ENCODE results near the gene MED10.

The MED10 gene

GRCh38 chr5:6401410-6401809 lies 23.1 kb upstream of the MED10 start:
- H3K9me2 ChIP-seq (ENCODE audit: low read depth, low read length): no peaks in the 10 kb centered on the region
- H3K4me2 ChIP-seq (ENCODE audit: low read length): no peak overlapping the region
- no peaks in the 10 kb centered on the region for H3K4me1 ChIP-seq (ENCODE audit: insufficient read depth, low read length, severe bottlenecking)
- no peak for TF ChIP-seq EZH2 (IDR thresholded peaks at IDR 0.05; ENCODE audit: borderline replicate concordance, low read length)
- TF ChIP-seq CTCF (IDR thresholded peaks at IDR 0.05; ENCODE audit: low read length): no peak
- H3K9me3 ChIP-seq (ENCODE audit: low read length): no peaks in the 10 kb centered on the region
- no peak overlapping the region for H3K27ac ChIP-seq (ENCODE audit: low read depth, low read length, poor library complexity, severe bottlenecking)
- H4K20me1 ChIP-seq (ENCODE audit: insufficient read depth, low read length): no peaks in the 10 kb centered on the region
- H3K4me3 ChIP-seq (ENCODE audit: low read depth, low read length, poor library complexity, severe bottlenecking): no peak overlapping the region
- no peak overlapping the region for H2AFZ ChIP-seq (ENCODE audit: low read length)
- no peak overlapping the region for H3K9ac ChIP-seq (ENCODE audit: low read length)
- peaks cover 6% of the 10 kb centered on the region; the same call in 1 of the 2 replicates for H3K27me3 ChIP-seq (ENCODE audit: insufficient read depth, low read length)
- no peaks in the 10 kb centered on the region for H3K79me2 ChIP-seq (ENCODE audit: insufficient read depth, low read length)
- no peaks in the 10 kb centered on the region for H3F3A ChIP-seq (ENCODE audit: insufficient read depth, low read length)
- no peaks in the 10 kb centered on the region for H3K36me3 ChIP-seq (ENCODE audit: insufficient read depth, low read length)

GRCh38 chr5:6399980-6400910 lies 21.9 kb upstream of the MED10 start:
- H3K79me2 ChIP-seq (ENCODE audit: insufficient read depth, low read length): no peaks in the 10 kb centered on the region

GRCh38 chr5:6398570-6399230 lies 20.4 kb upstream of the MED10 start:
- no peaks in the 10 kb centered on the region for H3K9me2 ChIP-seq (ENCODE audit: low read depth, low read length)
- no peaks in the 10 kb centered on the region for H3K9me3 ChIP-seq (ENCODE audit: low read length)
- no peak overlapping the region for H3K27ac ChIP-seq (ENCODE audit: low read depth, low read length, poor library complexity, severe bottlenecking)
- no peaks in the 10 kb centered on the region for H3K4me1 ChIP-seq (ENCODE audit: insufficient read depth, low read length, severe bottlenecking)
- peaks cover 6% of the 10 kb centered on the region; the same call in 1 of the 2 replicates for H3K27me3 ChIP-seq (ENCODE audit: insufficient read depth, low read length)
- no peaks in the 10 kb centered on the region for H3K79me2 ChIP-seq (ENCODE audit: insufficient read depth, low read length)
- no peak for TF ChIP-seq EZH2 (IDR thresholded peaks at IDR 0.05; ENCODE audit: borderline replicate concordance, low read length)
- no peak for TF ChIP-seq CTCF (IDR thresholded peaks at IDR 0.05; ENCODE audit: low read length)
- no peaks in the 10 kb centered on the region for H4K20me1 ChIP-seq (ENCODE audit: insufficient read depth, low read length)
- no peaks in the 10 kb centered on the region for H3K36me3 ChIP-seq (ENCODE audit: insufficient read depth, low read length)
- H2AFZ ChIP-seq (ENCODE audit: low read length): no peak overlapping the region
- H3K4me2 ChIP-seq (ENCODE audit: low read length): no peak overlapping the region
- H3K9ac ChIP-seq (ENCODE audit: low read length): no peak overlapping the region
- H3F3A ChIP-seq (ENCODE audit: insufficient read depth, low read length): no peaks in the 10 kb centered on the region
- H3K4me3 ChIP-seq (ENCODE audit: low read depth, low read length, poor library complexity, severe bottlenecking): no peak overlapping the region

More at GRCh38 chr5:6399980-6400910, 21.9 kb upstream of the MED10 start:
- Histone ChIP-seq H3K36me3 (ENCODE audit: insufficient read depth, low read length) (no peaks in the 10 kb centered on the region), H3K27ac (ENCODE audit: low read depth, low read length, poor library complexity, severe bottlenecking) (no peak overlapping the region), H3K4me3 (ENCODE audit: low read depth, low read length, poor library complexity, severe bottlenecking) (no peak overlapping the region), H2AFZ (ENCODE audit: low read length) (no peak overlapping the region), H3K9ac (ENCODE audit: low read length) (no peak overlapping the region), H3K4me1 (ENCODE audit: insufficient read depth, low read length, severe bottlenecking) (no peaks in the 10 kb centered on the region), H4K20me1 (ENCODE audit: insufficient read depth, low read length) (no peaks in the 10 kb centered on the region), H3K9me2 (ENCODE audit: low read depth, low read length) (no peaks in the 10 kb centered on the region), H3K4me2 (ENCODE audit: low read length) (no peak overlapping the region), H3F3A (ENCODE audit: insufficient read depth, low read length) (no peaks in the 10 kb centered on the region), H3K9me3 (ENCODE audit: low read length) (no peaks in the 10 kb centered on the region), H3K27me3 (ENCODE audit: insufficient read depth, low read length) (peaks cover 6% of the 10 kb centered on the region; the same call in 1 of the 2 replicates)
- no peak for TF ChIP-seq EZH2 (IDR thresholded peaks at IDR 0.05; ENCODE audit: borderline replicate concordance, low read length)
- TF ChIP-seq CTCF (IDR thresholded peaks at IDR 0.05; ENCODE audit: low read length): no peak
